NT2/D1 (cell line): ENCODE measurements around the gene FAM200A.

ENCODE experiments used
- DNase-seq: peaks from one replicate; pipeline ENCODE4 v3.0.0-alpha.2; 2011; ENCODE audit warnings: low read depth, low spot score
- H3K27me3 ChIP-seq: 2 replicates; pipeline ENCODE4 v1.6.0; 2011; ENCODE audit warnings: mild to moderate bottlenecking; ENCODE audit not compliant: insufficient read length, insufficient read depth
- H3K36me3 ChIP-seq: 2 replicates; pipeline ENCODE4 v1.6.1; 2011; ENCODE audit warnings: mild to moderate bottlenecking, low read length, mixed read lengths; ENCODE audit not compliant: insufficient read depth, insufficient read length
- H3K4me1 ChIP-seq: 2 replicates; pipeline ENCODE4 v1.5.1; 2011; ENCODE audit not compliant: insufficient read depth, insufficient read length
- H3K4me3 ChIP-seq: 2 replicates; pipeline ENCODE4 v1.5.1; 2011; ENCODE audit warnings: low read depth; ENCODE audit not compliant: insufficient read length
- H3K9ac ChIP-seq: 2 replicates; pipeline ENCODE4 v1.6.0; 2011; ENCODE audit warnings: low read depth; ENCODE audit not compliant: insufficient read length
- H3K9me3 ChIP-seq: 2 replicates; pipeline ENCODE4 v1.5.1; 2011; ENCODE audit warnings: mild to moderate bottlenecking, low read length; ENCODE audit not compliant: insufficient read depth
- SUZ12 ChIP-seq: IDR thresholded peaks from 2 replicates; pipeline ENCODE4 v1.6.1; 2011; ENCODE audit not compliant: insufficient read length, insufficient read depth; ENCODE audit errors: extremely low read depth
- YY1 ChIP-seq: IDR thresholded peaks from 2 replicates; pipeline ENCODE4 v1.6.1; 2011; ENCODE audit not compliant: insufficient read length, insufficient read depth
- ZNF274 ChIP-seq: IDR thresholded peaks from 2 replicates; pipeline ENCODE4 v1.6.1; 2011; ENCODE audit warnings: mild to moderate bottlenecking, low read depth, low read length

FAM200A gene

GRCh38 chr7:99562832-99563231 is 10.9 kb upstream of the FAM200A start:
- DNase-seq: peak; percentile 70
- H3K4me3 ChIP-seq: no peak overlapping the region
- H3K9me3 ChIP-seq: no peaks in the 10 kb centered on the region
- peaks cover 2% of the 10 kb centered on the region for H3K4me1 ChIP-seq
- TF ChIP-seq YY1: no peak
- no peak for TF ChIP-seq SUZ12
- no peak for TF ChIP-seq ZNF274
- peaks cover 61% of the 10 kb centered on the region for H3K36me3 ChIP-seq
- peak overlapping the region; percentile 34 for H3K9ac ChIP-seq
- no peaks in the 10 kb centered on the region for H3K27me3 ChIP-seq

GRCh38 chr7:99562114-99562784 is 10.3 kb upstream of the FAM200A start:
- H3K36me3 ChIP-seq: peaks cover 59% of the 10 kb centered on the region
- peaks cover 2% of the 10 kb centered on the region for H3K4me1 ChIP-seq
- no peak for TF ChIP-seq YY1
- TF ChIP-seq ZNF274: no peak
- TF ChIP-seq SUZ12: no peak
- H3K9me3 ChIP-seq: no peaks in the 10 kb centered on the region
- H3K4me3 ChIP-seq: no peak overlapping the region
- no peak for DNase-seq
- H3K9ac ChIP-seq: peak overlapping the region; percentile 34
- H3K27me3 ChIP-seq: no peaks in the 10 kb centered on the region

GRCh38 chr7:99561737-99562051 is 9.8 kb upstream of the FAM200A start:
- H3K9ac ChIP-seq: no peak overlapping the region
- DNase-seq: no peak
- no peak overlapping the region for H3K4me3 ChIP-seq
- H3K27me3 ChIP-seq: no peaks in the 10 kb centered on the region
- no peaks in the 10 kb centered on the region for H3K9me3 ChIP-seq
- H3K4me1 ChIP-seq: peaks cover 2% of the 10 kb centered on the region
- peaks cover 59% of the 10 kb centered on the region for H3K36me3 ChIP-seq
- TF ChIP-seq SUZ12 (no peak), YY1 (no peak), ZNF274 (no peak)

- Histone ChIP-seq H3K36me3 (peaks cover 58% of the 10 kb centered on the region), H3K9ac (no peak overlapping the region), H3K4me1 (peaks cover 2% of the 10 kb centered on the region), H3K9me3 (no peaks in the 10 kb centered on the region), H3K4me3 (no peak overlapping the region), H3K27me3 (no peaks in the 10 kb centered on the region)
- DNase-seq: no peak
- TF ChIP-seq SUZ12: no peak
Measured at GRCh38 chr7:99560834-99561736, 9.2 kb upstream of the FAM200A start.

- DNase-seq: no peak
- TF ChIP-seq YY1 (no peak), ZNF274 (no peak), SUZ12 (no peak)
- Histone ChIP-seq H3K4me3 (peak overlapping the region; percentile 96), H3K27me3 (no peaks in the 10 kb centered on the region), H3K4me1 (peaks cover 2% of the 10 kb centered on the region), H3K9ac (peak overlapping the region; percentile 100), H3K9me3 (no peaks in the 10 kb centered on the region), H3K36me3 (peaks cover 54% of the 10 kb centered on the region)
Measured at GRCh38 chr7:99559175-99559915, 7.4 kb upstream of the FAM200A start.

- peaks cover 2% of the 10 kb centered on the region for H3K4me1 ChIP-seq
- H3K4me3 ChIP-seq: peak within 1 kb of the TSS; percentile 96
- peak within 1 kb of the TSS; percentile 100 for H3K9ac ChIP-seq
- H3K9me3 ChIP-seq: no peaks in the 10 kb centered on the region
- TF ChIP-seq SUZ12: no peak
- TF ChIP-seq ZNF274: no peak
- TF ChIP-seq YY1: no peak
- peak; percentile 92 for DNase-seq
- peaks cover 54% of the 10 kb centered on the region for H3K36me3 ChIP-seq
- no peaks in the 10 kb centered on the region for H3K27me3 ChIP-seq
Measured at GRCh38 chr7:99558306-99559174, 6.6 kb upstream of the FAM200A start, which contains the start of gene ZNF655. ZNF655 (plus strand) TSS chr7:99558642; CDS start chr7:99560560, 1,918 bp downstream.
